ENCODE results near the gene WDR73. TPM values are rescaled to one million over a fixed set of nuclear protein-coding genes. Genes with fewer than 3 reads are reported as not detected.

The WDR73 gene
- total RNA-seq, 1 experiment from 2014 or later, result 35.6 TPM

DNA sequence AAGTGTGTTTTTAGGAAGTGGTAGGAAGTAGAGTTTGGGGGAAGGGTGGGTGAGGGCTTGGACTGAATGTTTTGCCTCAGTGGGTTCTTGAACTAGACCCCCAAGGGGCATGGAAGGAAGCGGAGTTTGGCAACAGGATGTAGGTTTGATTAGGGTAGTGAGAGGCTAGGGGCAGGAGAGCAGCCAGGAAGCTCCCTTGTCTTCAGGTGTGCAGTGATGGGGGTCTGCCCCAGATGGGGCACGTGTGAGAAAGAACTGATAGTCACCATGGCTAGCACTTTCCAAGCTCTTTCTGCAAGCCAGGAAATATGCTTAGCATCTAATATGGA, 48.6 kb downstream of the WDR73 start:
- CTCF ChIA-PET, result no interaction called here
- no peak overlapping the region for H3K4me2 ChIP-seq (ENCODE audit: low read length)
- no peak for ATAC-seq
- intact Hi-C loops (cut with micrococcal nuclease), result no loop called here
- no peak overlapping the region for H2AFZ ChIP-seq (ENCODE audit: low read depth, low read length, poor library complexity, severe bottlenecking)
- H3K4me3 ChIP-seq (replicated peaks in 1 of 2; ENCODE audit: low read depth in 1 of 2, low read length in 2 of 2), result no peak overlapping the region
- no peaks in the 10 kb centered on the region for H4K20me1 ChIP-seq (ENCODE audit: insufficient read depth)
- RAD21 ChIA-PET (ENCODE audit: low non-redundant PET in 1 of 2, low total read pairs in 2 of 2, uncharacterized antibody in 2 of 2, unreplicated experiment in 2 of 2), result no interaction called here
- DNase-seq (ENCODE audit: low read depth, low spot score), result no peak
- H3K9me3 ChIP-seq (ENCODE audit: control insufficient read depth in 1 of 2, insufficient read depth in 1 of 2, low read depth in 1 of 2, low read length in 2 of 2), result no peaks in the 10 kb centered on the region
- no peaks in the 10 kb centered on the region for H3K27me3 ChIP-seq (ENCODE audit: insufficient read depth, low read length)
- no TSS peak for BruUV-seq (replicated peaks)
- POLR2A ChIA-PET, result no interaction called here
- no peak overlapping the region for H3K9ac ChIP-seq (ENCODE audit: low read length)
- no peaks in the 10 kb centered on the region for H3K9me2 ChIP-seq (ENCODE audit: insufficient read depth)
- peaks cover 10% of the 10 kb centered on the region; the same call in 1 of the 2 replicates for H3K79me2 ChIP-seq (ENCODE audit: insufficient read depth, low read length)
- TF ChIP-seq, protein P1, sequence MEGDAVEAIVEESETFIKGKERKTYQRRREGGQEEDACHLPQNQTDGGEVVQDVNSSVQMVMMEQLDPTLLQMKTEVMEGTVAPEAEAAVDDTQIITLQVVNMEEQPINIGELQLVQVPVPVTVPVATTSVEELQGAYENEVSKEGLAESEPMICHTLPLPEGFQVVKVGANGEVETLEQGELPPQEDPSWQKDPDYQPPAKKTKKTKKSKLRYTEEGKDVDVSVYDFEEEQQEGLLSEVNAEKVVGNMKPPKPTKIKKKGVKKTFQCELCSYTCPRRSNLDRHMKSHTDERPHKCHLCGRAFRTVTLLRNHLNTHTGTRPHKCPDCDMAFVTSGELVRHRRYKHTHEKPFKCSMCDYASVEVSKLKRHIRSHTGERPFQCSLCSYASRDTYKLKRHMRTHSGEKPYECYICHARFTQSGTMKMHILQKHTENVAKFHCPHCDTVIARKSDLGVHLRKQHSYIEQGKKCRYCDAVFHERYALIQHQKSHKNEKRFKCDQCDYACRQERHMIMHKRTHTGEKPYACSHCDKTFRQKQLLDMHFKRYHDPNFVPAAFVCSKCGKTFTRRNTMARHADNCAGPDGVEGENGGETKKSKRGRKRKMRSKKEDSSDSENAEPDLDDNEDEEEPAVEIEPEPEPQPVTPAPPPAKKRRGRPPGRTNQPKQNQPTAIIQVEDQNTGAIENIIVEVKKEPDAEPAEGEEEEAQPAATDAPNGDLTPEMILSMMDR (IDR thresholded peaks at IDR 0.05 in 2 of 3, conservative IDR thresholded peaks at IDR 0.05 in 1 of 3; ENCODE audit: borderline replicate concordance in 1 of 3, insufficient read depth in 1 of 3, low read depth in 2 of 3, low read length in 2 of 3), result no peak
- TF ChIP-seq, protein P2, sequence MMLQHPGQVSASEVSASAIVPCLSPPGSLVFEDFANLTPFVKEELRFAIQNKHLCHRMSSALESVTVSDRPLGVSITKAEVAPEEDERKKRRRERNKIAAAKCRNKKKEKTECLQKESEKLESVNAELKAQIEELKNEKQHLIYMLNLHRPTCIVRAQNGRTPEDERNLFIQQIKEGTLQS (IDR thresholded peaks at IDR 0.05), result no peak
- TF ChIP-seq RAD21 (IDR thresholded peaks at IDR 0.05; ENCODE audit: low read depth) (no peak), JUND (IDR thresholded peaks at IDR 0.05) (no peak), CBX3 (IDR thresholded peaks at IDR 0.05; ENCODE audit: low read depth) (no peak), EGR1 (IDR thresholded peaks at IDR 0.05; ENCODE audit: low read depth) (no peak), POLR2AphosphoS5 (IDR thresholded peaks at IDR 0.05; ENCODE audit: low read depth, low read length) (no peak), ZFX (IDR thresholded peaks at IDR 0.05) (no peak), POLR2A (IDR thresholded peaks at IDR 0.05; ENCODE audit: borderline replicate concordance, extremely low read depth, insufficient read depth, insufficient read length) (no peak), TCF7L2 (IDR thresholded peaks at IDR 0.05; ENCODE audit: borderline replicate concordance, extremely low read depth, insufficient read depth, insufficient read length) (no peak), YY1 (IDR thresholded peaks at IDR 0.05; ENCODE audit: extremely low read depth, insufficient replicate concordance, low read depth, low read length) (no peak), ZNF274 (IDR thresholded peaks at IDR 0.05; ENCODE audit: low read depth, low read length) (no peak), FOSL1 (IDR thresholded peaks at IDR 0.05; ENCODE audit: low read depth) (no peak), SRF (IDR thresholded peaks at IDR 0.05; ENCODE audit: low read depth) (no peak), ELF1 (IDR thresholded peaks at IDR 0.05; ENCODE audit: borderline replicate concordance, low read depth) (no peak), EZH2 (IDR thresholded peaks at IDR 0.05) (no peak), CEBPB (IDR thresholded peaks at IDR 0.05; ENCODE audit: low read depth) (no peak)
- TF ChIP-seq, protein P3, sequence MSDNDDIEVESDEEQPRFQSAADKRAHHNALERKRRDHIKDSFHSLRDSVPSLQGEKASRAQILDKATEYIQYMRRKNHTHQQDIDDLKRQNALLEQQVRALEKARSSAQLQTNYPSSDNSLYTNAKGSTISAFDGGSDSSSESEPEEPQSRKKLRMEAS (IDR thresholded peaks at IDR 0.05), result no peak
- TF ChIP-seq, protein P4, sequence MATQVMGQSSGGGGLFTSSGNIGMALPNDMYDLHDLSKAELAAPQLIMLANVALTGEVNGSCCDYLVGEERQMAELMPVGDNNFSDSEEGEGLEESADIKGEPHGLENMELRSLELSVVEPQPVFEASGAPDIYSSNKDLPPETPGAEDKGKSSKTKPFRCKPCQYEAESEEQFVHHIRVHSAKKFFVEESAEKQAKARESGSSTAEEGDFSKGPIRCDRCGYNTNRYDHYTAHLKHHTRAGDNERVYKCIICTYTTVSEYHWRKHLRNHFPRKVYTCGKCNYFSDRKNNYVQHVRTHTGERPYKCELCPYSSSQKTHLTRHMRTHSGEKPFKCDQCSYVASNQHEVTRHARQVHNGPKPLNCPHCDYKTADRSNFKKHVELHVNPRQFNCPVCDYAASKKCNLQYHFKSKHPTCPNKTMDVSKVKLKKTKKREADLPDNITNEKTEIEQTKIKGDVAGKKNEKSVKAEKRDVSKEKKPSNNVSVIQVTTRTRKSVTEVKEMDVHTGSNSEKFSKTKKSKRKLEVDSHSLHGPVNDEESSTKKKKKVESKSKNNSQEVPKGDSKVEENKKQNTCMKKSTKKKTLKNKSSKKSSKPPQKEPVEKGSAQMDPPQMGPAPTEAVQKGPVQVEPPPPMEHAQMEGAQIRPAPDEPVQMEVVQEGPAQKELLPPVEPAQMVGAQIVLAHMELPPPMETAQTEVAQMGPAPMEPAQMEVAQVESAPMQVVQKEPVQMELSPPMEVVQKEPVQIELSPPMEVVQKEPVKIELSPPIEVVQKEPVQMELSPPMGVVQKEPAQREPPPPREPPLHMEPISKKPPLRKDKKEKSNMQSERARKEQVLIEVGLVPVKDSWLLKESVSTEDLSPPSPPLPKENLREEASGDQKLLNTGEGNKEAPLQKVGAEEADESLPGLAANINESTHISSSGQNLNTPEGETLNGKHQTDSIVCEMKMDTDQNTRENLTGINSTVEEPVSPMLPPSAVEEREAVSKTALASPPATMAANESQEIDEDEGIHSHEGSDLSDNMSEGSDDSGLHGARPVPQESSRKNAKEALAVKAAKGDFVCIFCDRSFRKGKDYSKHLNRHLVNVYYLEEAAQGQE (IDR thresholded peaks at IDR 0.05; ENCODE audit: low read depth), result no peak
- TF ChIP-seq, protein P5, sequence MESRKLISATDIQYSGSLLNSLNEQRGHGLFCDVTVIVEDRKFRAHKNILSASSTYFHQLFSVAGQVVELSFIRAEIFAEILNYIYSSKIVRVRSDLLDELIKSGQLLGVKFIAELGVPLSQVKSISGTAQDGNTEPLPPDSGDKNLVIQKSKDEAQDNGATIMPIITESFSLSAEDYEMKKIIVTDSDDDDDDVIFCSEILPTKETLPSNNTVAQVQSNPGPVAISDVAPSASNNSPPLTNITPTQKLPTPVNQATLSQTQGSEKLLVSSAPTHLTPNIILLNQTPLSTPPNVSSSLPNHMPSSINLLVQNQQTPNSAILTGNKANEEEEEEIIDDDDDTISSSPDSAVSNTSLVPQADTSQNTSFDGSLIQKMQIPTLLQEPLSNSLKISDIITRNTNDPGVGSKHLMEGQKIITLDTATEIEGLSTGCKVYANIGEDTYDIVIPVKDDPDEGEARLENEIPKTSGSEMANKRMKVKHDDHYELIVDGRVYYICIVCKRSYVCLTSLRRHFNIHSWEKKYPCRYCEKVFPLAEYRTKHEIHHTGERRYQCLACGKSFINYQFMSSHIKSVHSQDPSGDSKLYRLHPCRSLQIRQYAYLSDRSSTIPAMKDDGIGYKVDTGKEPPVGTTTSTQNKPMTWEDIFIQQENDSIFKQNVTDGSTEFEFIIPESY (IDR thresholded peaks at IDR 0.05; ENCODE audit: extremely low read depth, insufficient replicate concordance, low read length), result no peak
- H3K4me1 ChIP-seq (ENCODE audit: control insufficient read depth in 1 of 2, insufficient read depth in 2 of 2, low read length in 2 of 2), result peaks cover 2% of the 10 kb centered on the region in 2 experiments; a peak in 3 of 4 replicates
- no peak overlapping the region for H3K27ac ChIP-seq (ENCODE audit: low read depth, low read length)
- H3K36me3 ChIP-seq (ENCODE audit: control insufficient read depth in 1 of 2, insufficient read depth in 2 of 2, low read length in 2 of 2), result peaks cover 4 to 35% of the 10 kb centered on the region in 2 experiments; a peak in 3 of 4 replicates
